Measurements from ENCODE around the gene SLIT1.

The SLIT1 gene

GRCh38 chr10:97179731-97180362 lies 5.9 kb downstream of the SLIT1 start:
- H3K9me3 ChIP-seq (ENCODE audit: control insufficient read depth, insufficient read depth, low read length), result no peaks in the 10 kb centered on the region
- peaks cover 30% of the 10 kb centered on the region for H3K27me3 ChIP-seq (ENCODE audit: control insufficient read depth, insufficient read depth, low read length)
- H3K4me3 ChIP-seq (ENCODE audit: low read depth, low read length), result peak overlapping the region; percentile 12
- no peaks in the 10 kb centered on the region for H3K36me3 ChIP-seq (ENCODE audit: control insufficient read depth, insufficient read depth, low read length)
- H3K9ac ChIP-seq (ENCODE audit: low read depth, low read length), result no peak overlapping the region
- no peaks in the 10 kb centered on the region for H3K4me1 ChIP-seq (ENCODE audit: control insufficient read depth, insufficient read depth, low read length)

DNA sequence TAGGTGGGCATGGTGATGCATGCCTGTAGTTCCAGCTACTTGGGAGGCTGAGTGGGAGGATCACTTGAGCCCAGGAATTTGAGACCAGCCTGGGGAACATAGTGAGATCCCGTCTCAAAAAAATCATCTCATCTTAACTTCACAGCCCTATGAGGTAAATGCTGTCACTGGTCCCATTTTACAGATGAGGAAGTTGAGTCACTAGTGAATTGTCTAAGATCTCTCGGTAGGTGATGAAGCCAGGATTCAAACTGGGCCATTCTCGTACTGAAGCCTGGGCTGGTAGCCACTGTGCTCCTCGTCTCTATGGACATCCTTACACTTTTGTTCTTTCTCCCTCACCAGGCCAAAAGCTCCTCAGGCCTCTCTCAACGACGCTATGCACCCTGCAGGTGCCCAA lies 6.4 kb downstream of the SLIT1 start:
- H3K4me3 ChIP-seq (ENCODE audit: low read depth, low read length), result peak overlapping the region; percentile 12
- no peak overlapping the region for H3K9ac ChIP-seq (ENCODE audit: low read depth, low read length)
- no peaks in the 10 kb centered on the region for H3K9me3 ChIP-seq (ENCODE audit: control insufficient read depth, insufficient read depth, low read length)
- peaks cover 24% of the 10 kb centered on the region for H3K27me3 ChIP-seq (ENCODE audit: control insufficient read depth, insufficient read depth, low read length)
- H3K4me1 ChIP-seq (ENCODE audit: control insufficient read depth, insufficient read depth, low read length), result no peaks in the 10 kb centered on the region
- no peaks in the 10 kb centered on the region for H3K36me3 ChIP-seq (ENCODE audit: control insufficient read depth, insufficient read depth, low read length)

DNA sequence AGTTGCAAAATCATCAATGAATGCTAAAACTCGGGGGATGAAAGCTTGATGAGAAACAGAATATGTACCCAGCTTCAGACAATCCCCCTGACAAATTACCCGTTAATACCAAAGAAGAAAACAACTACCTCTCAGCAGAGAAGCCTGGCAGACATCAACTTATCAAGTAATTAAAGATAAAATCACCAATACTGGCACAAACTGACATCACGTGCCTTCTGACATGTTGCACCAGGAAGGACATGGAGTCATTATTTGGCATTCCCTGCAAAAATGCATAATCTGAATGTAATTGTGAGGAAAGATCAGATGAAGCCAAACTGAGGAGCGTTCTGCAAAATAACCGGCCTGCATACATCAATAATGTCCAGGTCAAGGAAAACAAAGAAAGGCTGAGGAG lies 7.7 kb downstream of the SLIT1 start:
- H3K4me3 ChIP-seq (ENCODE audit: low read depth, low read length), result no peak overlapping the region

DNA sequence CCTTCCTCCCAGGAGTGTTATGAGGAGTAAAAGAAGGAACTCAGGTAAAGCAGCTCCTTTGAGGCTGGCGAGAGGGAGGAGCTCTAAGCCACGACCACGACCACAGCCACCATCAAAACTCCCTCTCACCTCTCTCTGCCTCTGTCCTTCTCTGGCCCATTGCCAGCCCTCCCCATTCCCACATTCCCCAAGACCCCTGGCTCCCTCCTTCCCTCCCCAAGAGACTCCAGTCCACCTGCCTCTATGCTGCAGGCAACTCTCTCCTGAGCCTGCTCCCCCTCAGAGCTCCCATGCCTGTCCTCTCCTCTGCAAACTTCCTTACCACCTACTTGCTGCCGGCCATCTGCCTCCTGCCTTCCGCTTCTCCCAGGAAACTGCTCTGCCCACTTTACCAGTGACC lies 9.5 kb downstream of the SLIT1 start:
- Histone ChIP-seq H3K9ac (ENCODE audit: low read depth, low read length) (no peak overlapping the region), H3K4me1 (ENCODE audit: control insufficient read depth, insufficient read depth, low read length) (no peaks in the 10 kb centered on the region), H3K9me3 (ENCODE audit: control insufficient read depth, insufficient read depth, low read length) (no peaks in the 10 kb centered on the region), H3K36me3 (ENCODE audit: control insufficient read depth, insufficient read depth, low read length) (no peaks in the 10 kb centered on the region), H3K4me3 (ENCODE audit: low read depth, low read length) (no peak overlapping the region), H3K27me3 (ENCODE audit: control insufficient read depth, insufficient read depth, low read length) (peaks cover 2% of the 10 kb centered on the region)

More for the DNA sequence above, 7.7 kb downstream of the SLIT1 start:
- Histone ChIP-seq H3K9ac (ENCODE audit: low read depth, low read length) (no peak overlapping the region), H3K4me1 (ENCODE audit: control insufficient read depth, insufficient read depth, low read length) (no peaks in the 10 kb centered on the region), H3K27me3 (ENCODE audit: control insufficient read depth, insufficient read depth, low read length) (peaks cover 12% of the 10 kb centered on the region), H3K9me3 (ENCODE audit: control insufficient read depth, insufficient read depth, low read length) (no peaks in the 10 kb centered on the region), H3K36me3 (ENCODE audit: control insufficient read depth, insufficient read depth, low read length) (no peaks in the 10 kb centered on the region)

- H3K27me3 ChIP-seq (ENCODE audit: control insufficient read depth, insufficient read depth, low read length), result peaks cover 2% of the 10 kb centered on the region
- no peak overlapping the region for H3K9ac ChIP-seq (ENCODE audit: low read depth, low read length)
- H3K36me3 ChIP-seq (ENCODE audit: control insufficient read depth, insufficient read depth, low read length), result no peaks in the 10 kb centered on the region
- no peaks in the 10 kb centered on the region for H3K9me3 ChIP-seq (ENCODE audit: control insufficient read depth, insufficient read depth, low read length)
- H3K4me3 ChIP-seq (ENCODE audit: low read depth, low read length), result no peak overlapping the region
- H3K4me1 ChIP-seq (ENCODE audit: control insufficient read depth, insufficient read depth, low read length), result no peaks in the 10 kb centered on the region
Measured at GRCh38 chr10:97175586-97175985, 10.2 kb downstream of the SLIT1 start.

GRCh38 chr10:97174941-97175340 lies 10.8 kb downstream of the SLIT1 start:
- H3K9me3 ChIP-seq (ENCODE audit: control insufficient read depth, insufficient read depth, low read length), result no peaks in the 10 kb centered on the region
- H3K36me3 ChIP-seq (ENCODE audit: control insufficient read depth, insufficient read depth, low read length), result no peaks in the 10 kb centered on the region
- H3K4me3 ChIP-seq (ENCODE audit: low read depth, low read length), result no peak overlapping the region
- H3K27me3 ChIP-seq (ENCODE audit: control insufficient read depth, insufficient read depth, low read length), result no peaks in the 10 kb centered on the region
- H3K4me1 ChIP-seq (ENCODE audit: control insufficient read depth, insufficient read depth, low read length), result no peaks in the 10 kb centered on the region
- H3K9ac ChIP-seq (ENCODE audit: low read depth, low read length), result no peak overlapping the region

DNA sequence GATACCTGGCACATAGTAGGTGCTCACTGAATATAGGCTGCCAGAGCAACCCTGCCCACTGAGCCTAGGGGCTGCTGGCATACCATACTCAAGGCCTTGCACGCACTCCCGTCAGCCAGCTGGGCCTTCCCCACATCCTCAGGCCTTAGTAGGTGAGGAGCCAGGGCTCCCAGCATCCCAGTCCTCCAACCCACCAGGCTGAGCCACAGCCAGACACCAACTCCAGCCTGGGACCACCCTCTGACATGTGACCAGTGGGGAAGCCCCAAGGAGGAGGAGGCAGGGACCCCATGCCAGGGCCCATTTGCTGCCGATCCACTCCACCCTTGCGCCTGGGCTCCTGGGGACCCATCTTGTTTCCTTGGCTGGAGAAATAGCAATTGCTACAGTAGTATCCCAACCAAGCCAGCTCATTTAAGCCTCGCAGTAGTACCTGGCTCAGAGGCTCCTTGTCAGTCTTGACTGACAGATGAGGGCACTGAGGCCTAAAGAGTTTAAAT lies 11.4 kb downstream of the SLIT1 start:
- no peak overlapping the region for H3K4me3 ChIP-seq (ENCODE audit: low read depth, low read length)
- no peaks in the 10 kb centered on the region for H3K36me3 ChIP-seq (ENCODE audit: control insufficient read depth, insufficient read depth, low read length)
- no peaks in the 10 kb centered on the region for H3K27me3 ChIP-seq (ENCODE audit: control insufficient read depth, insufficient read depth, low read length)
- no peaks in the 10 kb centered on the region for H3K4me1 ChIP-seq (ENCODE audit: control insufficient read depth, insufficient read depth, low read length)
- H3K9ac ChIP-seq (ENCODE audit: low read depth, low read length), result no peak overlapping the region
- no peaks in the 10 kb centered on the region for H3K9me3 ChIP-seq (ENCODE audit: control insufficient read depth, insufficient read depth, low read length)

DNA sequence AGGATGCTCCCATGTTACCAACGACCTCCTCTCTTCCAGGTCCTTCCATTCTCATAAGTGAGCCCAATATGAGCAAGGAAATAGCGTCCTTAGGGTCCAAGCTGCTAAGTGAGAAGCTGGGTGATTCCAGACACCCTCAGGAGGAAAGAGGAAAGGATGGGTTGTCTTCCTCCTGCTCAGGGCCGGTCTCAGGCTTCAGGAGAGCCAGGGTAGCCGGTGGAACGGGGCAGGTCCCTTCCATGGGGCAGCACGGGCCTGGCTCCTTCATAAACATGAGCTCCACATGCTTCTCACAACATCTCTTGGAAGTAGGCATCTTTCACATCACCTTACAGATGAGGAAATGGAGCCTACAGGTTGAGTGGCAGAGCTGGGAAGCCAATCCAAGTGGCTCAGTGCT lies 12.7 kb downstream of the SLIT1 start:
- Histone ChIP-seq H3K9me3 (ENCODE audit: control insufficient read depth, insufficient read depth, low read length) (no peaks in the 10 kb centered on the region), H3K4me3 (ENCODE audit: low read depth, low read length) (no peak overlapping the region), H3K27me3 (ENCODE audit: control insufficient read depth, insufficient read depth, low read length) (no peaks in the 10 kb centered on the region), H3K36me3 (ENCODE audit: control insufficient read depth, insufficient read depth, low read length) (no peaks in the 10 kb centered on the region), H3K4me1 (ENCODE audit: control insufficient read depth, insufficient read depth, low read length) (no peaks in the 10 kb centered on the region), H3K9ac (ENCODE audit: low read depth, low read length) (no peak overlapping the region)

GRCh38 chr10:97171001-97171400 lies 14.8 kb downstream of the SLIT1 start:
- no peaks in the 10 kb centered on the region for H3K36me3 ChIP-seq (ENCODE audit: control insufficient read depth, insufficient read depth, low read length)
- no peak overlapping the region for H3K4me3 ChIP-seq (ENCODE audit: low read depth, low read length)
- no peak overlapping the region for H3K9ac ChIP-seq (ENCODE audit: low read depth, low read length)
- H3K27me3 ChIP-seq (ENCODE audit: control insufficient read depth, insufficient read depth, low read length), result no peaks in the 10 kb centered on the region
- H3K9me3 ChIP-seq (ENCODE audit: control insufficient read depth, insufficient read depth, low read length), result no peaks in the 10 kb centered on the region
- no peaks in the 10 kb centered on the region for H3K4me1 ChIP-seq (ENCODE audit: control insufficient read depth, insufficient read depth, low read length)

DNA sequence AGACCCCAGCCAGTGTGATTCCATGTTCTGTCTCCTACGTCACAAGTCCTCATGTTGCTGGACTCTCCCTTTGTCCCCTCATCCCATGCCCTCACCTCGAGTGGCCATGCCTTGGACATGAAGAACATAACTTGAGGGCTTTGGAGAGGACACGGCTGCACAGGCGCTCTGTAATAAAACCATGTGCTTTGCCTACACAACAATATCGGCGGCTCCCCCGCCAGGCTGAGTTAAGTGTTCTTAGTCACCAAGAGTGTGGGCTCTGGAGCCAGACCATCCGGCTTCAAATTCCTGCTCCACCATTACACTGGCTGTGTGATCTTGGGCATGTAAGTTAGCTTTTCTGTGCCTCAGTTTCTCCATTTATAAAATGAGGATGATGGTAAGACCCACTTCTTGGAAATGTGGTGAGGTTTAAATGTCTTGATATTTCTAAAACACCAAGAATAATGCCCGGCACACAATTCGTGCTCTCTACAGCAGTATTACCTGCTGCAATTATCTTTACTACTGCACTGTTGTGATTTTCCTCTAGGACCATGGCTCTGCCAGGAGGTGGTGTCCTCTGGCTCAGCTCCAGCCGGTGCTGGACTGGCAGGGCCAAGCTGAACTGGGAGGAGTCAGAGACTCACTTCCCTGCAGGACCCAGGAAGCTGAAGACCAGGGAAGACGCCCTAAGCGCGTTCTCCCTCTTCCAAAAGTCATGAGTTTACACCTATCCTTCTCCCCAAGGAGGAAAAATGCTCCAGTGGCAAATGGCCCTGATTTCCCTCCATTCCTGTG lies 15.7 kb downstream of the SLIT1 start:
- Histone ChIP-seq H3K4me3 (ENCODE audit: low read depth, low read length) (no peak overlapping the region), H3K9ac (ENCODE audit: low read depth, low read length) (no peak overlapping the region), H3K4me1 (ENCODE audit: control insufficient read depth, insufficient read depth, low read length) (no peaks in the 10 kb centered on the region), H3K36me3 (ENCODE audit: control insufficient read depth, insufficient read depth, low read length) (no peaks in the 10 kb centered on the region), H3K27me3 (ENCODE audit: control insufficient read depth, insufficient read depth, low read length) (no peaks in the 10 kb centered on the region), H3K9me3 (ENCODE audit: control insufficient read depth, insufficient read depth, low read length) (no peaks in the 10 kb centered on the region)

DNA sequence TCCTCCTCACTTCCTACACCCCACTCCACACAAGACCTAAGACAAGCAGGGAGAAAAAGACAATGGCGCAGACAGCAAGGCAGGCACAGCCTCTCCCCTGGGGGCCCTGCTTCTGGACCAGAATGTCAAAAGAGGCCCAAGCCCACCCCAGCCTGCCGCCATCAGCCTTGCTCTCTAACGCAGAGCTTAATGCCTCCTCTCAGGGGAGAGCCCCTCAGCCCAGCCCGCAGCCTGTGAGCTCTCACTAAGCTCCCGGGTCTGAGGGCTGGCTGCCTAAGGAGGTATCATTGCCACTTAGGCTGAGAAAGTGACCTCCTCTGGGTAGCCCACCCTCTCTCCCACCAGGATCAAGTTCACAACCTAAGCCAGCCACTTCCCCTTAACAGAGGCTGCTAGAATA lies 16.7 kb downstream of the SLIT1 start:
- no peaks in the 10 kb centered on the region for H3K4me1 ChIP-seq (ENCODE audit: control insufficient read depth, insufficient read depth, low read length)
- H3K27me3 ChIP-seq (ENCODE audit: control insufficient read depth, insufficient read depth, low read length), result no peaks in the 10 kb centered on the region
- no peaks in the 10 kb centered on the region for H3K36me3 ChIP-seq (ENCODE audit: control insufficient read depth, insufficient read depth, low read length)
- no peak overlapping the region for H3K9ac ChIP-seq (ENCODE audit: low read depth, low read length)
- H3K9me3 ChIP-seq (ENCODE audit: control insufficient read depth, insufficient read depth, low read length), result no peaks in the 10 kb centered on the region
- no peak overlapping the region for H3K4me3 ChIP-seq (ENCODE audit: low read depth, low read length)

- H3K36me3 ChIP-seq (ENCODE audit: control insufficient read depth, insufficient read depth, low read length), result no peaks in the 10 kb centered on the region
- H3K4me1 ChIP-seq (ENCODE audit: control insufficient read depth, insufficient read depth, low read length), result no peaks in the 10 kb centered on the region
- H3K9ac ChIP-seq (ENCODE audit: low read depth, low read length), result no peak overlapping the region
- no peaks in the 10 kb centered on the region for H3K27me3 ChIP-seq (ENCODE audit: control insufficient read depth, insufficient read depth, low read length)
- H3K9me3 ChIP-seq (ENCODE audit: control insufficient read depth, insufficient read depth, low read length), result no peaks in the 10 kb centered on the region
- no peak overlapping the region for H3K4me3 ChIP-seq (ENCODE audit: low read depth, low read length)
Measured at GRCh38 chr10:97168645-97169044, 17.1 kb downstream of the SLIT1 start.

All from iPS-15b (cell line).